Fibroblast of lung (primary cell): Measurements from ENCODE around the gene DRICH1. TPM values are rescaled to one million over a fixed set of nuclear protein-coding genes. Genes with fewer than 3 reads are reported as not detected.

ENCODE experiments used
- DNase-seq, 2 donors: peaks; one replicate each; pipeline versions ENCODE4 v3.0.0 to v3.0.0-alpha.2; 2010; ENCODE audit warnings: low read depth in 2 of 2
- H2AFZ ChIP-seq: 2 replicates; pipeline ENCODE4 v1.5.1; 2012; ENCODE audit warnings: low read length, control low read depth, inconsistent platforms
- H3K27ac ChIP-seq: 2 replicates; pipeline ENCODE4 v1.5.1; 2011; ENCODE audit warnings: low read length, control low read depth; ENCODE audit not compliant: insufficient read depth
- H3K27me3 ChIP-seq: 2 replicates; pipeline ENCODE4 v1.5.1; 2011; ENCODE audit warnings: mild to moderate bottlenecking, low read length; ENCODE audit not compliant: control insufficient read depth, insufficient read depth
- H3K36me3 ChIP-seq: 2 replicates; pipeline ENCODE4 v1.5.1; 2011; ENCODE audit warnings: low read length; ENCODE audit not compliant: control insufficient read depth, insufficient read depth
- H3K4me1 ChIP-seq: 2 replicates; pipeline ENCODE4 v1.5.1; 2011; ENCODE audit warnings: low read length; ENCODE audit not compliant: control insufficient read depth, insufficient read depth; ENCODE audit errors: extremely low read depth
- H3K4me2 ChIP-seq: 2 replicates; pipeline ENCODE4 v1.5.1; 2011; ENCODE audit warnings: low read length, control low read depth; ENCODE audit not compliant: insufficient read depth; ENCODE audit errors: extremely low read depth
- H3K4me3 ChIP-seq, 4 experiments: fragments of 200-600 bp in 1 of 4; sonication (generic) in 1 of 4; replicated peaks in 1 of 4; 2 replicates each; pipeline ENCODE4 v1.5.1; 2011 to 2016; ENCODE audit warnings: low read length in 4 of 4, low read depth in 3 of 4, mild to moderate bottlenecking in 3 of 4, control low read depth in 2 of 4, inconsistent platforms in 1 of 4, mixed read lengths in 1 of 4; ENCODE audit not compliant: insufficient read depth in 1 of 4; ENCODE audit errors: control extremely low read depth in 1 of 4
- H3K79me2 ChIP-seq: 2 replicates; pipeline ENCODE4 v1.5.1; 2012; ENCODE audit warnings: mild to moderate bottlenecking, low read length, inconsistent platforms; ENCODE audit not compliant: control insufficient read depth, insufficient read depth
- H3K9ac ChIP-seq: 2 replicates; pipeline ENCODE4 v1.5.1; 2011; ENCODE audit warnings: mild to moderate bottlenecking, low read length, control low read depth; ENCODE audit not compliant: insufficient read depth
- H3K9me3 ChIP-seq: 2 replicates; pipeline ENCODE4 v1.5.1; 2012; ENCODE audit warnings: low read depth, low read length; ENCODE audit not compliant: control insufficient read depth, insufficient read depth
- H4K20me1 ChIP-seq: 2 replicates; pipeline ENCODE4 v1.5.1; 2011; ENCODE audit warnings: low read length; ENCODE audit not compliant: control insufficient read depth, insufficient read depth; ENCODE audit errors: extremely low read depth
- EZH2 ChIP-seq: IDR thresholded peaks from 2 replicates; pipeline ENCODE4 v1.5.1; 2012; ENCODE audit warnings: low read length, control low read depth, mild to moderate bottlenecking; ENCODE audit errors: missing control alignments
- polyA plus RNA-seq, 2 donors: library from polyadenylated mRNA; depleted of rRNA in 1 of 2; stranded (reverse) in 1 of 2; unstranded in 1 of 2; fragments of >200 nt; gene quantifications; 2 replicates each; pipeline ENCODE4 v1.2.1, GENCODE V29; 2011 to 2012; ENCODE audit warnings: missing spikeins in 1 of 2
- total RNA-seq: library from RNA; depleted of rRNA; stranded (reverse); fragments of >200 nt; gene quantifications from 2 replicates; pipeline ENCODE4 v1.2.1, GENCODE V29; 2014
- TF ChIP-seq, protein P1 (sequence below), 2 donors: IDR thresholded peaks in 1 of 2; conservative IDR thresholded peaks in 1 of 2; 1 replicate in 1 of 2; 2 replicates in 1 of 2; pipeline ENCODE4 v1.5.1; 2011 to 2012; ENCODE audit warnings: low read length in 2 of 2, control low read depth in 1 of 2, inconsistent platforms in 1 of 2, low read depth in 1 of 2, mild to moderate bottlenecking in 1 of 2

Gene DRICH1
- total and polyA plus RNA-seq, 2 donors (not counting 1 experiment from before 2014, with no cell fraction given), result not detected

DNA sequence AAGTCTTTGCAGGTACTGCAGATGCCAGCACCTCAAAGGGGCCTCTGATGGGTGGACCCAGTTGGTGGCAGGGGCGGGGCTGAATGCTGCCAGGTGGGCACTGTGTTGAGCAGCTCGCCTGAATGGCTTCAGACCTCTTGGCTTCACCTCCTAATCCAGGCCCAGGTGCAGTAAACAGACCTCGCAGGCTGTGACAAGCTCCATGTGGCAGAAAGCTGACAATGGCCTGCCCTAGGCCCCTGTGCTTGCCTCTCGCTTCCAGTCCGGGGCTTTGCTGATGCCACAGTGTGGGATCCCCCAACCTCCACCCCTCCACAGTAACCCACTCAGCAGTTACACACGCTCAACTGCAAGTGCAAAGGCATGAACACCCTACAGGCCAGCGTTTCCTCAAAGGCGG is 61.4 kb downstream of the DRICH1 start:
- Histone ChIP-seq H3K9me3 (no peaks in the 10 kb centered on the region), H2AFZ (no peak overlapping the region), H3K4me2 (no peak overlapping the region), H3K4me1 (no peaks in the 10 kb centered on the region), H3K27me3 (peaks cover 5% of the 10 kb centered on the region), H4K20me1 (no peaks in the 10 kb centered on the region), H3K9ac (no peak overlapping the region), H3K79me2 (no peaks in the 10 kb centered on the region), H3K4me3 (no peak overlapping the region), H3K36me3 (no peaks in the 10 kb centered on the region), H3K27ac (no peak overlapping the region)
- no peak for DNase-seq
- no peak for TF ChIP-seq EZH2

DNA sequence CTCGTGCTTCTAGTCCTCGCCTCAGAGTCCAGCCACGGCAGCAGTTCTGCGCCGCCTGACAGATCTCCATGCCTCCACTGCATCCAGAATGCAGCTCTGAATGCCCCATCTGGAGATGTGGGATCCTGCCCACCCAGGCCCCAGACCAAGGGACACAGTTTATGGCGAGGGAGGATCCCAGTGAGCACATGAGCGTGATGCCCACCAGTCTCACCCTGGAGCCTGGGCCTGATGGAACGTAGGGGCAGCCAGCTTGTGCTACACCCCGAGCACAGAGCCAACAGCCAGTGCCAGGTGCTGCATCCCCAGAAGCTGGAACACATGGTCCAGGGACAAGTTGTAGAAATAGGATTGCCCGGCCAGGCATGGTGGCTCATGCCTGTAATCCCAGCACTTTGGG is 62.4 kb downstream of the DRICH1 start:
- H3K79me2 ChIP-seq, result no peaks in the 10 kb centered on the region
- no peak overlapping the region for H2AFZ ChIP-seq
- H3K9ac ChIP-seq, result no peak overlapping the region
- no peak overlapping the region for H3K27ac ChIP-seq
- no peaks in the 10 kb centered on the region for H3K9me3 ChIP-seq
- H3K36me3 ChIP-seq, result no peaks in the 10 kb centered on the region
- H3K27me3 ChIP-seq, result peaks cover 11% of the 10 kb centered on the region
- no peak overlapping the region for H3K4me3 ChIP-seq
- no peak overlapping the region for H3K4me2 ChIP-seq
- DNase-seq, result no peak
- H4K20me1 ChIP-seq, result no peaks in the 10 kb centered on the region
- TF ChIP-seq, protein P1, sequence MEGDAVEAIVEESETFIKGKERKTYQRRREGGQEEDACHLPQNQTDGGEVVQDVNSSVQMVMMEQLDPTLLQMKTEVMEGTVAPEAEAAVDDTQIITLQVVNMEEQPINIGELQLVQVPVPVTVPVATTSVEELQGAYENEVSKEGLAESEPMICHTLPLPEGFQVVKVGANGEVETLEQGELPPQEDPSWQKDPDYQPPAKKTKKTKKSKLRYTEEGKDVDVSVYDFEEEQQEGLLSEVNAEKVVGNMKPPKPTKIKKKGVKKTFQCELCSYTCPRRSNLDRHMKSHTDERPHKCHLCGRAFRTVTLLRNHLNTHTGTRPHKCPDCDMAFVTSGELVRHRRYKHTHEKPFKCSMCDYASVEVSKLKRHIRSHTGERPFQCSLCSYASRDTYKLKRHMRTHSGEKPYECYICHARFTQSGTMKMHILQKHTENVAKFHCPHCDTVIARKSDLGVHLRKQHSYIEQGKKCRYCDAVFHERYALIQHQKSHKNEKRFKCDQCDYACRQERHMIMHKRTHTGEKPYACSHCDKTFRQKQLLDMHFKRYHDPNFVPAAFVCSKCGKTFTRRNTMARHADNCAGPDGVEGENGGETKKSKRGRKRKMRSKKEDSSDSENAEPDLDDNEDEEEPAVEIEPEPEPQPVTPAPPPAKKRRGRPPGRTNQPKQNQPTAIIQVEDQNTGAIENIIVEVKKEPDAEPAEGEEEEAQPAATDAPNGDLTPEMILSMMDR (conservative IDR thresholded peaks at IDR 0.05 in 1 of 2, IDR thresholded peaks at IDR 0.05 in 1 of 2; ENCODE audit: low read depth in 1 of 2, low read length in 2 of 2), result no peak
- TF ChIP-seq EZH2, result no peak
- H3K4me1 ChIP-seq, result no peaks in the 10 kb centered on the region

DNA sequence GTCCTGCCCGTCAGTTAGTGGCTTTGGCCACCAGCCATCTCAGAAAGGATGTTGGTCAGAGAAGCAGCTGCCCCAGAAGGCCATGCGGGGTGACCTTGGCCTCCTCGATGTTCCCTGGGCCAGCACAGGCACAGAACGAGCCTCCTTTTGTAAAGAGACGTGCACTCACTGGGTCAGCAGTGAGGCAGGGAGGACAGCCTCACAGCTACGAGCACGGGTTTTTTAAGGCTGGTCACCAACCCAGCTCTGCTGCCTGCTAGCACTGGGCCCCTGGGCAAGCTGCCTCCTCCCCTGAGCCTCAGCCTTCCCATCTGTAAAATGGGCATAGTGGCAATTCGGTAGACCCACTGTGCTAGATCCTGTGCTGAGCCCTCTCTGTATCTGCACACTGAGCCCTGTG is 62.8 kb downstream of the DRICH1 start:
- no peaks in the 10 kb centered on the region for H3K79me2 ChIP-seq
- no peaks in the 10 kb centered on the region for H4K20me1 ChIP-seq
- TF ChIP-seq, protein P1 (conservative IDR thresholded peaks at IDR 0.05 in 1 of 2, IDR thresholded peaks at IDR 0.05 in 1 of 2; ENCODE audit: low read depth in 1 of 2, low read length in 2 of 2), result no peak
- TF ChIP-seq EZH2, result no peak
- no peaks in the 10 kb centered on the region for H3K36me3 ChIP-seq
- H3K4me3 ChIP-seq, result no peak overlapping the region
- DNase-seq, result no peak
- H2AFZ ChIP-seq, result no peak overlapping the region
- no peaks in the 10 kb centered on the region for H3K4me1 ChIP-seq
- H3K27me3 ChIP-seq, result peaks cover 11% of the 10 kb centered on the region
- no peak overlapping the region for H3K9ac ChIP-seq
- no peak overlapping the region for H3K4me2 ChIP-seq
- no peak overlapping the region for H3K27ac ChIP-seq
- H3K9me3 ChIP-seq, result no peaks in the 10 kb centered on the region
